Mucosa of descending colon (tissue), 3 donors: ENCODE measurements around the gene SNX30. TPM values are rescaled to one million over a fixed set of nuclear protein-coding genes. Genes with fewer than 3 reads are reported as not detected.

Experiments
- ATAC-seq: fragments of 200-7000 bp; cut with Tn5 transposase; one replicate; pipeline ENCODE4 v1.9.1; 2020; ENCODE audit warnings: mild to moderate bottlenecking, moderate library complexity
- DNase-seq, 3 donors: peaks; one replicate each; pipeline ENCODE4 v3.0.0-alpha.2; 2020
- H3K36me3 ChIP-seq: fragments of 200-600 bp; one replicate; pipeline ENCODE4 v1.8.0; 2021; ENCODE audit warnings: low read depth, mild to moderate bottlenecking
- H3K4me1 ChIP-seq: fragments of 200-600 bp; one replicate; pipeline ENCODE4 v1.8.0; 2021; ENCODE audit warnings: low read depth, mild to moderate bottlenecking
- H3K4me3 ChIP-seq: fragments of 200-600 bp; one replicate; pipeline ENCODE4 v1.8.0; 2021; ENCODE audit warnings: mild to moderate bottlenecking
- H3K9me3 ChIP-seq: fragments of 200-600 bp; one replicate; pipeline ENCODE4 v1.8.0; 2021; ENCODE audit warnings: mild to moderate bottlenecking
- CTCF ChIP-seq: fragments of 200-600 bp; IDR thresholded peaks from one replicate; pipeline ENCODE4 v1.8.0; 2022; ENCODE audit warnings: antibody characterized with exemption, mild to moderate bottlenecking
- intact Hi-C, 2 donors: fragments of 100-400 bp; cut with DNase I in 1 of 2; cut with micrococcal nuclease in 1 of 2; formaldehyde crosslinking; loops; one replicate each; pipeline versions ENCODE4 v1.11.0 to v1.11.1; 2022; cut with DNase I, micrococcal nuclease
- total RNA-seq, 3 donors: library from RNA; stranded (reverse); fragmentation: NEBNext Ultra II Directional in 2 of 3; extraction: Animal tissue kit (Norgen Biotek cat#: 25700) in 2 of 3; gene quantifications; one replicate each; pipeline versions ENCODE4 v1.2.1 to v1.2.4, GENCODE V29; 2021 to 2023
- donor health status: DM: no; HTN: no; CAD: no; lungs with moderate emphysema.
- donor health status: DM: no; HTN: no; CAD: no.
- donor health status: DM: no; HTN: yes; CAD: no.

SNX30 gene
- total RNA-seq, 3 donors from 2014 or later, result 19.0 to 38.6 (median 34.8) TPM

- intact Hi-C loops, result no loop called here
- peak; percentile 59 for TF ChIP-seq CTCF
- no peaks in the 10 kb centered on the region for H3K9me3 ChIP-seq
These were observed 42.8 kb downstream of the SNX30 start for GRCh38 chr9:112793213-112793810.

GRCh38 chr9:112794731-112795130 is 44.2 kb downstream of the SNX30 start:
- Histone ChIP-seq H3K4me1 (no peaks in the 10 kb centered on the region), H3K4me3 (no peak overlapping the region), H3K9me3 (no peaks in the 10 kb centered on the region), H3K36me3 (no peaks in the 10 kb centered on the region)
- no peak for TF ChIP-seq CTCF
- no peak for DNase-seq
- no peak for ATAC-seq
- intact Hi-C loops, result no loop called here

More at GRCh38 chr9:112793213-112793810, 42.8 kb downstream of the SNX30 start:
- Histone ChIP-seq H3K36me3 (no peaks in the 10 kb centered on the region), H3K4me1 (no peaks in the 10 kb centered on the region), H3K4me3 (no peak overlapping the region)
- peak; percentile 72 to 87 (median 86) for DNase-seq
- ATAC-seq, result peak; percentile 95

- no peak for DNase-seq
- Histone ChIP-seq H3K9me3 (no peaks in the 10 kb centered on the region), H3K36me3 (no peaks in the 10 kb centered on the region), H3K4me1 (no peaks in the 10 kb centered on the region), H3K4me3 (no peak overlapping the region)
- ATAC-seq, result no peak
- intact Hi-C loops, result no loop called here
- no peak for TF ChIP-seq CTCF
These were observed 45.4 kb downstream of the SNX30 start for GRCh38 chr9:112795921-112796320.

- ATAC-seq, result no peak
These were observed 45.9 kb downstream of the SNX30 start for GRCh38 chr9:112796485-112796884.

GRCh38 chr9:112809351-112809848 is 58.8 kb downstream of the SNX30 start:
- Histone ChIP-seq H3K9me3 (no peaks in the 10 kb centered on the region), H3K36me3 (no peaks in the 10 kb centered on the region), H3K4me1 (no peaks in the 10 kb centered on the region), H3K4me3 (no peak overlapping the region)
- DNase-seq, result no peak
- intact Hi-C loops, result no loop called here
- TF ChIP-seq CTCF, result no peak
- peak; percentile 61 for ATAC-seq

More at GRCh38 chr9:112796485-112796884, 45.9 kb downstream of the SNX30 start:
- Histone ChIP-seq H3K9me3 (no peaks in the 10 kb centered on the region), H3K36me3 (no peaks in the 10 kb centered on the region), H3K4me3 (no peak overlapping the region), H3K4me1 (no peaks in the 10 kb centered on the region)
- no peak for TF ChIP-seq CTCF
- intact Hi-C loops, result no loop called here
- no peak for DNase-seq
